Left ventricle myocardium superior (tissue), 1 donor: Measurements from ENCODE around the gene SLC43A3. TPM values are rescaled to one million over a fixed set of nuclear protein-coding genes. Genes with fewer than 3 reads are reported as not detected.
"Not testable (repeated sequence)": the region's sequence is repeated elsewhere in the genome, so short reads cannot be mapped to it uniquely, and the experiment has no call there.

Experiments
- ATAC-seq: fragments of 200-7000 bp; cut with Tn5 transposase; one replicate; pipeline ENCODE4 v1.9.1; 2020; ENCODE audit warnings: mild to moderate bottlenecking, moderate library complexity
- DNase-seq: peaks from one replicate; pipeline ENCODE4 v3.0.0-alpha.2; 2020
- intact Hi-C: fragments of 100-400 bp; cut with micrococcal nuclease; formaldehyde crosslinking; loops from one replicate; pipeline ENCODE4 v1.11.0; 2022
- total RNA-seq: library from RNA; stranded (reverse); fragmentation: NEBNext Ultra II Directional; extraction: Animal tissue kit (Norgen Biotek cat#: 25700); gene quantifications from one replicate; pipeline ENCODE4 v1.2.1, GENCODE V29; 2021
- donor health status: DM: no; HTN: yes; CAD: no; lungs with severe emphysema.

SLC43A3 gene
- total RNA-seq, 1 donor from 2014 or later = 20.6 TPM

DNA sequence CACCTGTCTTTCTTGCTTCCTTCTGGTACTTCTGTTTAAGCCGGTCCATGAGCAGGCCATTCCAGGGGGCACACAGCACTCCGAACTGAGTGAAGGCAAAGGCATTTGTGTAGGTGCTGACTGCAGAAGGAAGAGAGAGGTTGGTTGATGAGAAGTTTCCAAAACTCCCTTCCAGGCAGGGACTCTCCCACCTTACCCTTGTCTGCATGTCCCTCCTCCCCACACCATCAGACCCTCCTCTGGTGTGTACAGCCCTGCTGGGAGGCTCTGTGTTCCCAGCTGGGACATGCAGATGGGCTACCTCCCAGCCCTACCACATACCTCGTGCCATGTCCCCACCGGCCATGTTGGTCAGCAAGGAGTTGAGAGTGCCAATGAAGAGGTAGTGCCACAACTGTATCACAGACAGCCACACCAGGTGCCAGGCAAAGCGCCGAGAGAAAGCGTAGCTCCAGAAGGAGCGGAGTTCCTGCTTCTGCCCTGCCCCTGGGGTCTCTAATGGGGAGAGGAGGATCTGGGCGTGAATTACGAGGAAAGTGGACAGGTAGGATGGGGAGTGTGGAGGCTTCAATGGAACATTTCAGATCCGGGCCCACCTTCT, 12.2 kb downstream of the SLC43A3 start:
- no peak for ATAC-seq
- DNase-seq = no peak
- intact Hi-C loops = no loop called here

DNA sequence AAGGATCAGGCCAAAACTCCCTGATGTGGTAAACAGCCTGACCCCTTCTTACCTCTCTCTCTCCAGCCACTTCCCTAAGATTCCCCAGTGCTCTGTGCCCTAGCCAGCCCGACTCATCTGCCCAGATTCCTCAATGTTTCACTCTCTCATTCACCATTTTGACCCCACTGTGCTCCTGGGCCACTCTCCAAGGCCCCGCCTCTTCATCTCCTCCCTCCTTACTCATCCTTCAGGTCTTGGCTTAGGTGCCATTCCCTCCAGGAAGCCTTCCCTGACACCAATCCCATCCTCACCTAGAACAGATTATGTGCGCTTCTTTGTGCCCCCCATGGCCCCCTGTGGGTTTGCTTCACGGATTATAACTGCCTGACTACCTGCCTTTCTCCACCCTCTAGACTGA, 13.2 kb downstream of the SLC43A3 start:
- DNase-seq (no peak), ATAC-seq (no peak)
- intact Hi-C loops = no loop called here

DNA sequence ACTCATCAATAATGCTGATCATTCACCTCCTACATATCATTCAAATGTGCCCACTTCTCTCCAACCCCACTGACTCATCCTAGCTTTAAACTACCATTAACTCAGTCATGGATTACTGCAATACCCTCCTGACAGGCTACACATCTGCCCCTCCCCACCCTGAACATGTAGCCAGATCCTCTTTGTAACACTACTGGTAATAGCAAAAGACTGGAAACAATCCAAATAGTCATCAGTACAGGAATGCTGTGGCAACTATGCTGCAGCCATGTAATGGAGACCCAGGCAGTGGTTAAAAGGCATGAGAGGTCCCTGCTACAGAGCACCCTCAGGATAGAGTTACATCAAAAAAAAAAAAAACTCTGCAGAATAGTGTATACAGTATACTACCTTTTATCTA, 16.6 kb downstream of the SLC43A3 start:
- intact Hi-C loops = no loop called here
- DNase-seq = no peak
- ATAC-seq = no peak

DNA sequence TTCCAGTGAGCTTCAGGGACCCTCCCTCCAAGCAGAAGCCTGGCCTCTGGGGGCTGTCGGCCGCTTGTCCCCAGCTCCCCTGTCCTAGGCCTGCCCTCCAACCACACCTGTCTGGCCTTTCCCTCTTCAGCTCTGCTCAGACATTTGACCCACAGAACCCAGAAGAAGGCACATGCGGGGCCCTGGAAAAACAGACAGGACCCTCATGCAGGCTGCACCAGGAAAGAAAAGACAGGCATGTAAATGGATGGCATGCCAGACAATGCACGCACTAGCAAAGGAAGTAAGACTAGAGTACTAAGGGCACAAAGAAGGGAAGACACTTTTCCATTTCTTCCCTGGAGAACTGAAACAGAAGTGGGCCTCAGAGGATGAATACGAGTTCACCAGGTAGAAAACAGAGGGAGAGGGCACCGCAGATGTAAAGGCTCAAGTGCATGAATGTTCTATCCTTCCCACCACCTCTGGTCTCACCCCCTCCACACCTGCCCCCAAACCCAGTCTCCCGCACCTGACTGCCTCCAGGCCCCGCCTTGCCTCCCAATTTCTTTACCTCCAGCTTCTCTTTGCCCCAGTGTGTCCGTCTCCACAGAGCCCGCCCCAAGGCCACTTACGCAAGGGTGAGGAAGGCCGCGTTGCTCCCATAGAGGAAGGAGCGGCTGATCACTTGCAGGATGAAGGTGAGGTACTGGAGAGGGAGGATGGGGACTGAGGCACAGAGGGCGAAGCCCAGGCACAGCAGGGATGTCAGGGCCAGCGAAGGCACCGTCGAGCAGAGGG, 17.4 kb downstream of the SLC43A3 start:
- ATAC-seq (no peak), DNase-seq (no peak)
- intact Hi-C loops = no loop called here

DNA sequence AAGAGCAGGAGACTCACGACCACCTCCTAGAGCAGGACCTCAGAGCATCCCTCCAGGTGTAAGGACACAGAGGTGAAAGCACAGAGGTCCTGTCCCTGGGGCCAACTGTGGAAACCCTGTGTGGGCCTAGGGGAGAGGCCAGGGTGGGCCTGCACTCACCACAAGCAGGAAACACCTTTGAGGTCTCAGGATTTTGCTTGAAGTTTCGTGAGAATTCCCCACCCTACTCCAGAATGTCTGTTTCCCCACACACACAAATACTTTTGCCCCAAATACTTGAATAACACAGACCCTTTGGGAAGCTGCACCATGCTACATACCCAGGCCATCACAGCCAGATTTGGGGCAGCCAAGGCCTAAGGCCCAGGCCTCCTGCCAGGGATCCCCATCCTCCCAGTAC, 18.1 kb downstream of the SLC43A3 start:
- no peak for DNase-seq

DNA sequence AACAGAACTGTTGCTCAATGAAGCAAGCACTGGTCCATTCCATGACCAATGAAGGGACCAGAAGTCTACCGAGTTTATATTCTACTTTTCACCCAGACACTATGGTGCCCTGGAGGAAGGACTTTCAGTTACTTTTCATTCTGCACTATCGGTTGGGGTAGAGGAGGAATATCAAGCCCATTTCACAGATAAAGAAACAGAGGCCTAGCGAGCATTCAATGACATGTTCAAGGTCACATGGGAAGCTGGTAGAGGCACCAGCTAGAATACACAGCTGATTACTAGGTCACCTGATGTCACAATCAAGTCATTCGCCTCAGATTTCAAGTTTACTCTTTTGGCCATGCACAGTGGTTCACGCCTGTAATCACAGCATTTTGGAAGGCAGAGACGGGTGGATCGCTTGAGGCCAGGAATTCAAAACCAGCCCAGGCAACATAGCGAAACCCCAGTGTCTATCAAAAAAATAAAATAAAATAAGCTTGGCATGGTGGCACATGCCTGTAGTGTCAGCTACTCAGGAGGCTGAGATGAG, 18.9 kb downstream of the SLC43A3 start:
- no peak for ATAC-seq
- intact Hi-C loops = no loop called here
- DNase-seq = no peak

More for the DNA sequence above, 18.1 kb downstream of the SLC43A3 start:
- ATAC-seq = no peak
- intact Hi-C loops = no loop called here

DNA sequence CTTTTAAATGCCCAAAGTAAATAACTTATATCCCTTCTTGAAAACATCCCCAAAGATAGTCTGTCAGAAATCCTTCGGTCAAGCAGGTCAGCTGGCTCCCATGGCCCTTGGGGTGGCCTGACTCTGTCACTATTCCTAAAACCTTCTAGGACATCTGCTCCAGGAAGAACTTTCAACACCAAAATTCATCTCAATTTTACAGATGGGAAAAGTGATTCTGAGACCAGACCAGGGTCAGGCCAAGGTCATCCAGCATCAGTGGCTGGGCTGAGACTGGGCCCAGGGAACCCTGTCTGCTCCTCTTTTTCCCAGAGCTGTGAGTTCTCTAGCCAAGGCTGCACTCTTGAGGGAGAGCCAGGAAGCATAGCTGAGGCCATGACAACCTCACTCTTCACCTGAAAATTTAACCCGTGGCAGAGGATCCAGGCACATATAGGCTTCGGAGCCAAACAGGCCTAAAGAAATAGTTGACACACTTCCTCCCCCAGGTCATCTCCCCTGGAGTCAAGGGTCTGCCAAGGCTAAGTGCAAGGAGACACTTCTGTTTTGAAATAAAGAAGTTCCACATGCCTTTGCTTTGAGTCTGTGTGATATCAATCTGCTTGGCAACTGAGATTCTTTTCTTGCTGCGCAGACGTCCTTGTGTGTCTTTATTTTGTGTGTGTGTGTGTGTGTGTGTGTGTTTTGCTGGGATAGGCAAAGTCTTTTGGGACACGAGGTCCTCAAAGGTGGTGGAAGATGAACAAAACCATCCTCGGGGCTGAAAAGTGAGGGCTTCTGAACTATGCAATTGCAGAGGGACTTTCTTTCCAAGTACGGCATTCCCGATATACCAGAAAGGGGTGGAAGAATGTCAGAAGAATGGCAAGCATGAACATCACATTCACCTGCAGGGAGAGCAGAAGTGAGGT, 19.7 kb downstream of the SLC43A3 start:
- peak; percentile 47 for DNase-seq
- intact Hi-C loops = no loop called here
- peak; percentile 81 for ATAC-seq

DNA sequence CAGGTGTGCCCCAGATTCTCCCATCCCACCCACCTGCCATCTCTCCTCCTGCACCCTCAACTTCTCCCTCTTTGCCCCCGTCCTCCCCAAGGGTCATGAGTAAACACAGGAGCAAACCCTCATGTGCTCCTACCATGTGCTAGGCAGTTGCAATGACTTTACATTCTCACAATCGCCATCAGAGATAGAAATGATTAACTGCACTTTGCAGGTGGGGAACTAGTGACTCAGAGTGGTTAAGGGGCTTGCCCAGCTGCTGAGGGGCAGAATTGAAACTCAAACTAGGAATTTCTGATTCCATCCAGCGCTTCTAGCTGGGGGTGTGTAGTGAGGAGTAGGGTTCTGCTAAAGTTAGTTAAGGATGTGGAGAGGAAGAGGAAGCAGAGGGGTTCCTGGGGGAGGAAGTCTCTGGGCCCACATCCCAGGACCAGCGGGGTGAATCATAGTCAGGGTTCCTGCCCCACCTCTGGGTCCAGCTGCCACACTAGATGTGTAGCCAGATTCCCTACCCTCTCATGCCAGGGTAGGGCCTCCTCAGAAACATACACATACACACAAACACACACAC, 20.5 kb downstream of the SLC43A3 start:
- DNase-seq (peak; percentile 38), ATAC-seq (peak; percentile 77)
- intact Hi-C loops = no loop called here

DNA sequence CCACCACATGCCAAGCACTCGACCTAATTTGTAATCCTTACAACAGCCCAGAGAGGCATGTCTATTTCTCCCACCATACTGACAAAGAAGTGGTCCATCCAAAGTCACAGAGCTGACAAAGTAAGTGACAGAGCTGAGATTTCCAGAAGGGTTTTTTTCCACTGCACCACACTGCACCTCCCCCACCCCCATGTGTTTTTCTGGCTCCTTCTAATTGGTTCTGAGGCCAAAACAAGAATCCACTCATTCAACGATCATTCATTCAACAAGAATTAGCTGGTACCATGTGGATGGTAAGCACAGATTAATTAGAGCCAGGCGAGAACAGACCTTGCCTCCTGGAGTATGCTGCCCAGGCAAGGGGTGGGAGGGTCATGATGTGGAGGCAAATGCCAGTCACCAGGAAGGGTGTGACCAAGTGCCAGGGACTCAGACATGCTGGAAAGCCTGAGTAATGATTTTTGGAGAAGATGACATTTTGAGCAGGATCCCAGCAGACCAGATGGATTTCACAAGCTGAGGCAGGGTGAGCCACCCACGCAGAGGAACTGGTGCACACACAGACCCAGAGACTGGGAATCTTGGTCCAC, 21.6 kb downstream of the SLC43A3 start:
- peak; percentile 24 for ATAC-seq
- no peak for DNase-seq
- intact Hi-C loops = no loop called here

DNA sequence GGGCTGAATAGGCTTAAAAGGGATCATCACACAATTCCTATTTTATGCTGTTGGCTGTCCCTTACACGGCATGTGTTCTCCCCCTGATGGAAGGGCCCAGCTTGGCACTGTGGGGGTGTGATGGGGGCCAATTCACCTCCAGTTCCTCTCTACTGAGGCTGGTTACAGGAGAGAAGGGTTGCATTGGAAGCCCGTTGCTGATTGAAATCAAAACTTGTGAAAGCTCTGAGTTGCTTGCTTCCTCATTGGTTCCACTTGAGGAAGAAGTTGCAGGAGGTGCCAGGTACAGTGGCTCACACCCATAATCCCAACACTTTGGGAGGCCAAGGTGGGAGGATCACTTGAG, 23.1 kb downstream of the SLC43A3 start:
- DNase-seq (no peak), ATAC-seq (no peak)
- intact Hi-C loops = no loop called here

DNA sequence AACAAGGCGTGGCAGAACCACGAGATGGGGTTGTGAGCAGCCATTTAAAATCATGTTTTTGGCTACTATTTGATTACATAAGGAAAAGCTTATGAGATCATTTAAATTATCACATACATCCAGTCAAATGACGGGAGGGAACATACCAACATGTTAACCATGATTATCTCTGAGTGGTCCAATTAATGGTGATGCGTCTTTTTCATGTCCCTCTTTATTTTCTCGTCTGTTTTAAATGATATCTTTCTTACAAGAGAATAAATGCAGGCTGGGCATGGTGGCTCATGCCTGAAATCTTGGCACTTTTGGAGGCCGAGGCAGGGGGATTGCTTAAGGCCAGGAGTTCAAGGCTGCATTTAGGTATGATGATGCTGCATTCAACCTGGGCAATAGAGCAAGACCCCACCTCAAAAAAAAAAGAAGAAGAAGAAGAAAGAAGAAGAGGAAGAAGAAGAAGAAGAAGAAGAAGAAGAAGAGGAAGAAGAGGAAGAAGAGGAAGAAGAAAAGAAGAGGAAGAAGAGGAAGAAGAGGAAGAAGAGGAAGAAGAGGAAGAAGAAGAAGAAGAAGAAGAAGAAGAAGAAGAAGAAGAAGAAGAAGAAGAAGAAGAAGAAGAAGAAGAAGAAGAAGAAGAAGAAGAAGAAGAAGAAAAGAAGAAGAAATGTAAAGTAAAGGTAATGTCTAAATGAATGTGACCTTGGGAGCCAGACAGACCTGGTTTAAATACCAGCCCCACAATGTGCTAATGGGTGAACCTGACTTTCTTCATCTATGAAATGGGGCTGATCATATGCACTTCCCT, 23.7 kb downstream of the SLC43A3 start:
- DNase-seq, ATAC-seq, intact Hi-C loops: not testable (repeated sequence)

DNA sequence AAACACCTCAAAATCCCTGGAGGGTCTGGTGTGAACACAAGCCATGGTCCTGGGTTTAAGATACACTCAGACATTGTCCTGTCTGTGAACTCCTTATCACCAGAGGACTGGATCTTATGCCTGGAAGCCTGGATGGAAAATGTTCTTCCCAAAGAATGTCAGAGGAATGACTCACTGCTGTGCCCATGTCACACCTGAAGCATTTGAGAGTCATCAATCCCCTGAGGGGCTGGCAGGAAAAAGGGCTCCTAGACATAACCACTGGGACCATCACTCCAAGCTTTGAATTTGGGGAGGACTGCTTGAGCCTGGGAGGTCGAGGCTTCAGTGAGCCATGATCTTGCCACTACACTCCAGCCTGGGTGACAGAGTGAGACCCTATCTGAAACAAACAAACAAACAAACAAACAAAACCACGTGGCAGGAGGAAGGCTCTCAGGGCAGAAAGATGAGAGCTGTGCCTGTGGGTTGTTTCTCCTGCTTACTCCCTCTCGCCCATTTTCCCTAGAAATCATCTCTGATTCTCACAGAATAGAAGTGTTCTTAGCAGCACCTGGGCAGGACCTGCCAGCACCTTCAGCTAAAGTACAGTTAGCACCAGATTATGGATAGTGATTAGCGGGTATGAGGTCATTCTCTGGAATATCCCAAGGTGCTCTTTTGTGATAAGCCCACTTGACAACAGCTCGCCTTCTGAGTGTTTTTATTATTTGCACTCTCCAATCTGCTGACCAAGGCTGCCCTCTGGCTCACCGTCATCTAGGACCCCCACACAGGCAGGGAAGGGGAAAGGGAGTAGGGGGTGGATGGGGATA, 24.5 kb downstream of the SLC43A3 start:
- ATAC-seq = no peak
- intact Hi-C loops = no loop called here
- DNase-seq = no peak

DNA sequence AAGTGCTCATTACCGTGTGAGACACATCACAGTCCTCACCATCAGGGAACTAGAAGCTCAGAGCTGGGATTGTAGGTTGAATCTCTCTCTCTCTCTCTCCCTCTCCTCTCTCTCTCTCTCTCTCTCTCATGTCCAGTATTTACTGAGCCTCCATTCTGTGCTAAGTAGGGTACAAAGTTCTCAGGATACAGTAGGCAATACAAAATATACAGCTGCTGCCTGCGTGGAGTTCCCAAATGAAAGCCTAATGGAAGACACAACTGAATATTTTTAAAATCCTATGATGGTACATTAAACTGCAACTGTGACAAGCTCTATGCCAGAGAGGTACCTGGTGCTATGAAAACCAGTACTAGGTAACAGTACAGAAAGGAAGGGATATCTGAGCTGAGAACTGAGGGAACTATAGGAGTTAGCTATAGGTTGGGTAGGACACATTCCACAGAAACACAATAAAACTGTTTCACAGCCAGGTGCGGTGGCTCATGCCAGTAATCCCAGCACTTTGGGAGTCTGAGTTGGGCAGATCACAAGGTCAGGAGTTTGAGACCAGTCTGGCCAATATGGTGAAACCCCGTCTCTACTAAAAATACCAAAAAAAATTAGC, 26.8 kb downstream of the SLC43A3 start:
- intact Hi-C loops = no loop called here
- ATAC-seq = no peak
- no peak for DNase-seq

DNA sequence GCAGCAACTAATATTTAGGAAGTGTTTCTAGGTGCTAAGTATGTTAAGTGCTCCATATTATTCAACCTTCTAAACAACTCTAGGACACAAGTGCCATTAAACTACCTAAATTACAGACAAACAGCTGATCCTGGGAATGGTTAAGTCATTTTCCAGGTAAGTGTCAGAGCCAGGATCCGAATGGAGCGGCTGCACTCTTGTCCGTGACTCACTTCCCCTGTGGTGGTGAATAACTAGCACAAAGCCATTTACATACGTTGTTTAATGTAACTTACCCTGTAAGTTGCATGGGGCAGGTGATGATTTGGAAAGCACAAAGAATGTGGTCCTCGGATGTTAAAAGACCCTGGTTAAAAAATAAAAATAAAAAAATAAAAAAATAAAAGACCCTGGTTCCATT, 27.7 kb downstream of the SLC43A3 start:
- intact Hi-C loops = no loop called here
- ATAC-seq = no peak
- DNase-seq = no peak

DNA sequence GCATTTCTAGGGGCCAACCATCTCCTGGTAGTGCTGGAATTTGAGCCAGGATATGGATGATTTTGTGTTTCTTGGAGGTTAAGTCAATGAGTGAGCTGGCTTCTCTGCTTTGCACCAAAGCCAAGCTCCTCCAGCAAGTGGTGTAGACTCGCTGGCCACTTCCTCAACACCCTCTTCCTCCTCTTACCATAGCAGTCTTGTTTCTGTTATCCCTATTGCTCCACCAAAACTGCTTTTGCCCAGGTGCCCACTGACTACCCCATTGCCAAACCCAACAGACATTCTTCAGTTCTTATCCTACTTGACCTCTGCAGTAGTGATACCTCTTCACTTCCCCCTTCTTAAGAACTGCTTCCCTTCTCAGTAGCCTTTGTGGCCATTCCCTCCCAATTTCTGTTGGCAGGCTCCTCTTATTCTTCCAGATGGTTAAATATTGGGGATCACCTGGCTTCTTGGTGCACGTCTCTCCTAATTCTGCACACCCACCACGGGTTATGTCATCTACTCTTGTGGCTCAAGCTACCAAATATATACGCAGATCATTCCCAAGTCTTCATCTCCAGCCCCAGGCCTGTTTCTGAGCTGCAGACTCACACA, 29.4 kb downstream of the SLC43A3 start:
- ATAC-seq (no peak), DNase-seq (no peak)
- intact Hi-C loops = no loop called here

DNA sequence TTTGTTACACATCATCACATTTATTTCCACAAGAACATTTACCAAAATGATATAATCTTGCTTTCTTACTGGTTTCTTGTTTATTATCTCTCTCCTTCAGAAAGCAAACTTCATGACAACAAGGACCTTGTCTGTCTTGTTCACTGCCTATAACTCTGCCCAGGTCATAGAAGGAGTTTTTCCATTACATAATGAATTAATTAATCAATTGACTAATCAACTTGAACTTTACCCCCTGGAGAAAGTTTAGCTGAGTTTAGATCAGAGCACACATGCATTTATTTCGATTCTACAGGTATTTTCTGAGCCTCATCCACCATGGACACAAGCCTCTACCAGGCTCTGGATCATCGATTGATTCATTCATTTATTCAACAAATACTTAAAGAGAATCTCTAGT, 30.2 kb downstream of the SLC43A3 start:
- intact Hi-C loops = no loop called here
- DNase-seq (no peak), ATAC-seq (no peak)
